GM12891 (cell line): ENCODE measurements around the gene FCF1.

Source experiments
- PAX5 ChIP-seq: IDR thresholded peaks from 2 replicates; pipeline ENCODE4 v1.6.1; 2011; ENCODE audit warnings: low read length, moderate library complexity, mild to moderate bottlenecking; ENCODE audit not compliant: insufficient read depth, severe bottlenecking
- POLR2A ChIP-seq: IDR thresholded peaks from 2 replicates; pipeline ENCODE4 v1.6.1; 2011; ENCODE audit warnings: low read depth, low read length, control low read depth
- POLR2AphosphoS5 ChIP-seq: IDR thresholded peaks from 2 replicates; pipeline ENCODE4 v1.6.1; 2011; ENCODE audit warnings: low read depth, low read length, control low read depth
- SPI1 ChIP-seq: IDR thresholded peaks from 2 replicates; pipeline ENCODE4 v1.6.1; 2011; ENCODE audit warnings: low read depth, low read length, control low read depth
- TAF1 ChIP-seq: IDR thresholded peaks from 2 replicates; pipeline ENCODE4 v1.6.1; 2011; ENCODE audit warnings: low read depth, low read length, control low read depth

DNA sequence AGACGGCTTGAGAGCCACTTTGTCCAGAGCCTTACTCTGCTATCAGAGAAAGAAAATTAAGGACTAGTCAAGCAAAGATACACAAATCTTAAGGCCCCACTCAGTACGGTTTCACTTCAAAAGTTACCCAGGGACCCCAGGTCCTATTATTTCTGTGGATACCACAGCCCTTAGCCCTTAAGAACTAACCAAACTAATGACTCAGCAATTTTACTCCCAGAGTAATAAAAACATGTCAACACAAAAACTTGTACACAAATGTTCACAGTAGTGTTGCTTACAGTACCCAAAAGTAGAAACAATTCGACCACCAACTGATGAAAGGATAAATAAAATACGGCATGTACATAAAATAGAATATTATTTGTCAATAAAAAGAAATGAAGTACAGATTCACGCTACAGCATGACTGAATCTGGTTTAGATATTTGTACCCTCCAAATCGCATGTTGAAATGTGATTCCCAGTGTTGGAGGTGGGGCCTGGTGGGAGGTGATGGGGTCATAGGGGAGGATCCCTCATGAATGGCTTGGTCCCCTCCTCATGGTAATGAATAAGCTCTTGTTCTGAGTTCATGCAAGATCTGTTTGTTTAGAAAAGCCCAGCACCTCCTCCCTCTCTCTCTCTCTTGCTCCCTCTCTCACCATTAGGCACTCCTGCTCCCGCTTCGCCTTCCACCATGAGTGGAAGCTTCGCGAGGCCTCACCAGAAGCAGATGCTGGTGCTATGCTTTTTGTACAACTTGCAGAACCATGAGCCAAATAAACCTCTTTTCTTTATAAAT is 30.6 kb upstream of the FCF1 start:
- no peak for TF ChIP-seq POLR2AphosphoS5
- no peak for TF ChIP-seq POLR2A
- TF ChIP-seq SPI1: no peak
- TF ChIP-seq TAF1: no peak
- no peak for TF ChIP-seq PAX5
